ENCODE data around the gene DEGS2.

GRCh38 chr14:100096656-100097055, 62.8 kb downstream of the DEGS2 start:
- TF ChIP-seq POLR2A (IDR thresholded peaks at IDR 0.05; ENCODE audit: low read depth, low read length): no peak
- TF ChIP-seq POLR2AphosphoS5 (IDR thresholded peaks at IDR 0.05; ENCODE audit: low read depth, low read length): no peak
- no peak for TF ChIP-seq TAF1 (IDR thresholded peaks at IDR 0.05; ENCODE audit: borderline replicate concordance, low read depth, low read length)

All from GM12892 (cell line).